OCI-LY7 (cell line): ENCODE measurements around the gene ROR2.

Source experiments
- EZH2phosphoT487 ChIP-seq: fragments of 200-600 bp; sonication (generic); IDR thresholded peaks from 2 replicates; pipeline ENCODE4 v1.6.1; 2018; ENCODE audit warnings: low read depth, borderline replicate concordance, mild to moderate bottlenecking, mixed run types, antibody characterized with exemption, low read length, moderate library complexity, mixed read lengths
- TF ChIP-seq, protein P1 (sequence below): fragments of 200-600 bp; sonication (generic); conservative IDR thresholded peaks from 2 replicates; pipeline ENCODE4 v1.5.1; 2014; ENCODE audit warnings: mild to moderate bottlenecking, antibody characterized with exemption, low read length, moderate library complexity, mixed read lengths

DNA sequence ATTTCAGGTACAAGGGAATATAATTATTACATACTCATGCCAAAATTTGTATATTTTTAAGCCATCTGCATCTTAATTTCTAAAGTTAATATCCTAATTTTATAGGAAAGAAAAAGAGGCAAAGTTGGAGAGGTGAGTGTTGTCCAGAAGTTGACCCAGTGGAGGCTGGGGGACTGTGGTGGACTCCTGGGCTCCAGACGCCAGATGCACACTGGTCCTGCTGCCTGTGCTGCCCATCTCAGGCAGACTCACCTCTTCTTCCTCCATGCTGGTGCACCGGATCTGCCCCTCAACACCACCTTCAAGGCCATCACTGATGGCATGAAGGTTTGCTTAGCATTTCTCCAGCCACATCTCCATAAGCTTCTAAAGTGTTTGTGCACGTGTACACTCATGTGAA, 305.6 kb downstream of the ROR2 start:
- TF ChIP-seq, protein P1, sequence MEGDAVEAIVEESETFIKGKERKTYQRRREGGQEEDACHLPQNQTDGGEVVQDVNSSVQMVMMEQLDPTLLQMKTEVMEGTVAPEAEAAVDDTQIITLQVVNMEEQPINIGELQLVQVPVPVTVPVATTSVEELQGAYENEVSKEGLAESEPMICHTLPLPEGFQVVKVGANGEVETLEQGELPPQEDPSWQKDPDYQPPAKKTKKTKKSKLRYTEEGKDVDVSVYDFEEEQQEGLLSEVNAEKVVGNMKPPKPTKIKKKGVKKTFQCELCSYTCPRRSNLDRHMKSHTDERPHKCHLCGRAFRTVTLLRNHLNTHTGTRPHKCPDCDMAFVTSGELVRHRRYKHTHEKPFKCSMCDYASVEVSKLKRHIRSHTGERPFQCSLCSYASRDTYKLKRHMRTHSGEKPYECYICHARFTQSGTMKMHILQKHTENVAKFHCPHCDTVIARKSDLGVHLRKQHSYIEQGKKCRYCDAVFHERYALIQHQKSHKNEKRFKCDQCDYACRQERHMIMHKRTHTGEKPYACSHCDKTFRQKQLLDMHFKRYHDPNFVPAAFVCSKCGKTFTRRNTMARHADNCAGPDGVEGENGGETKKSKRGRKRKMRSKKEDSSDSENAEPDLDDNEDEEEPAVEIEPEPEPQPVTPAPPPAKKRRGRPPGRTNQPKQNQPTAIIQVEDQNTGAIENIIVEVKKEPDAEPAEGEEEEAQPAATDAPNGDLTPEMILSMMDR = no peak
- no peak for TF ChIP-seq EZH2phosphoT487
